Muscle of back (tissue), 13 donors: ENCODE results near the gene HBP1. TPM values are rescaled to one million over a fixed set of nuclear protein-coding genes. Genes with fewer than 3 reads are reported as not detected.
"Not testable (repeated sequence)": the region's sequence is repeated elsewhere in the genome, so short reads cannot be mapped to it uniquely, and the experiment has no call there.

Source experiments
- DNase-seq, 3 donors: peaks; one replicate each; pipeline versions ENCODE4 v3.0.0 to v3.0.0-alpha.2; 2013
- long read RNA-seq, 9 donors: transcript quantifications; one replicate each; lab custom pipeline, GENCODE V29; 2026
- polyA plus RNA-seq, 10 donors: library from polyadenylated mRNA; unstranded; fragments of 120-200 nt; gene quantifications; one replicate each; pipeline ENCODE4 v1.2.1, GENCODE V29; 2013; ENCODE audit not compliant: insufficient read length in 10 of 10

Gene HBP1, protein sequence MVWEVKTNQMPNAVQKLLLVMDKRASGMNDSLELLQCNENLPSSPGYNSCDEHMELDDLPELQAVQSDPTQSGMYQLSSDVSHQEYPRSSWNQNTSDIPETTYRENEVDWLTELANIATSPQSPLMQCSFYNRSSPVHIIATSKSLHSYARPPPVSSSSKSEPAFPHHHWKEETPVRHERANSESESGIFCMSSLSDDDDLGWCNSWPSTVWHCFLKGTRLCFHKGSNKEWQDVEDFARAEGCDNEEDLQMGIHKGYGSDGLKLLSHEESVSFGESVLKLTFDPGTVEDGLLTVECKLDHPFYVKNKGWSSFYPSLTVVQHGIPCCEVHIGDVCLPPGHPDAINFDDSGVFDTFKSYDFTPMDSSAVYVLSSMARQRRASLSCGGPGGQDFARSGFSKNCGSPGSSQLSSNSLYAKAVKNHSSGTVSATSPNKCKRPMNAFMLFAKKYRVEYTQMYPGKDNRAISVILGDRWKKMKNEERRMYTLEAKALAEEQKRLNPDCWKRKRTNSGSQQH
- polyA plus RNA-seq = 10 to 100 TPM; 47.2 to 70.5 (median 61.4) TPM
- long read RNA-seq, donor 1, transcript HBP1-208 (11 exons, 2,704 nt) = major isoform, 5 of 9 reads
- long read RNA-seq, donor 1, partial matches to known transcripts = 0 of 9 reads
- long read RNA-seq, donor 1, other reads (novel, unspliced or antisense) = 0 of 9 reads
- long read RNA-seq, donor 2, partial matches to known transcripts = 0 of 5 reads
- long read RNA-seq, donor 2, other reads (novel, unspliced or antisense) = 0 of 5 reads
- long read RNA-seq, donor 3 = 0 reads
- long read RNA-seq, donor 4, partial matches to known transcripts = 0 of 6 reads
- long read RNA-seq, donor 4, other reads (novel, unspliced or antisense) = 0 of 6 reads
- long read RNA-seq, donor 5, partial matches to known transcripts = 0 of 6 reads
- long read RNA-seq, donor 5, other reads (novel, unspliced or antisense) = 0 of 6 reads
- long read RNA-seq, donor 6, partial matches to known transcripts = 0 of 9 reads
- long read RNA-seq, donor 6, other reads (novel, unspliced or antisense) = 0 of 9 reads
- long read RNA-seq, donor 7, transcript HBP1-208 (11 exons, 2,704 nt) = major isoform, 9 of 23 reads
- long read RNA-seq, donor 7, partial matches to known transcripts = 7 of 23 reads
- long read RNA-seq, donor 7, other reads (novel, unspliced or antisense) = 5 of 23 reads
- long read RNA-seq, donor 8, partial matches to known transcripts = 0 of 4 reads
- long read RNA-seq, donor 8, other reads (novel, unspliced or antisense) = 0 of 4 reads
- long read RNA-seq, donor 9 = 0 reads

DNA sequence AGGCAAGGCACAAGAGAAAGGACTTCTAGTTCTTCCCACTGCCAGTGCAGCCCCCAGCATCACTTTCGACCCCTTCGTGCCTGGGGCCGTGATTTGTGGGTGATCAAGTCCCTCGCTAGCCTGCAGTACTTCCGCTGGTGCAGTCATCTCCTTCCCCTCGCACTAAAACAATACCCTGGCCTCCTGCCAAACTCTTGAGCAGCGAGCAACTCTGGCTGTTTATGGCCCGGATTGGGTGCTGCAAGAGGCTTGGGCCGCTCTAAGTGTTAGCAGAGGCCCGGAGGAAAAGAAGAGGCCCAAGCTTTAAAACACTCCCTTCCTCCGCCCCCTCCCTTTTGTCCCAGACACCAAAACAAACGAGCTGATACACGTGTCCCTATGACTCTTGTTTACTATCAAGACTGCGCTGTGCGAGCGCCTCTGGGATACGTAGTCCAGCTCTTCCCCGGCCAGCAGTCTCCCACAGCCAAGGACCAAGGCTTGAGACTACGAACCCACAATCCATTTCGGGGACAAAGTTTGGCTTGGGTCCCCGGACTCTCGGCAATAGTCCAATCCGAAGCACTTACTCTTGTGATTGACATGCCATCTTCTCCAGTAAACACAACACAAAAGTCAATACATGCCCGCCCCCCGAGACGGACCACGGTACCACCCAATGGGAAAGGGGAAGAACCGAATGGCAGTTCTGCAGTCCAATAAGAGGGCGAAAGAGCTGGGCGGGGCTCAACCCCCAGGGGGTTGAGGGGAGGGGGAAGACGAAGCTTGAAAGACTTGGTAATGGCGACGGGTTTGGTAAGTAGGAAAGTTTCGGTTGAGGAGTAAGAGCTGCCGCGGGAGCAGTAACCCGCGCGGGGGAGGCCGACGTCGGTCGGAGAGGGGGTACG lies at the start of gene HBP1:
Gene HBP1 (plus strand): TSS at position 771 of the 887 bp plus-strand sequence. CDS start 10,891 bp downstream, outside the sequence.
- DNase-seq = peak; percentile 100

DNA sequence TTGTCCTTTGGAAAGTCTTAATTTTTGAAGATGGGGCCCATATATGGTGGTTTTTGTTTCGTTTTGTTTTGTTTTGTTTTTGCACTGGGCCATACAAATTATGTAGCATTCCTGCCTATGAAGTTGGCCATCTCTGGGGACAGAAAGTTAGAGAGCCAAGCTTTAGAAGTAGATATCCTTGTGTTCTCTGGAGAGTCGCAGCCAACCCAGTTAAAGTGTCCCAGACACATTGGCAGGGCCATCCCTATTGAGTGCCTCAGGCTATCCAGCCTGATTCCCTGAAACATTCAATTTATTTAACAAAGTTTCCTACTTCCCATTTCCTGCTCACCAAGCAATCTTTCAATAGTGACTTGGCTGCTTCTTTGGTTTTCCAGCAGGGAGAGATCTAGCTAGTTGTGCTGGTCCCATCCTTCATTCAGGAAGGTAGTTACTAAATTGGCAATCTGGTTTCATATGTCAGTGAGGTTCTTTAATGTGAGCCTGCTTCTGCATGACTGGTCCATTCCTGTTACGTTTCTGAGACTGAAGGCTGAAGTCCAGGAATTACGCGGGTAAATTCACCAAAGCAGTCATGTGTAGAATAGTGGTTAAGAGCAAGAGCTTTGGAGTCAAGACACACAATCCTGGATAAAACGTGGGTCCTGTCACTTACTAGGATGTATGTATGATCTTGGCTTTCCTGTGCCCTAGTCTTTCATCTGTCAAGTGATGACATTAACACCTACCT lies 49.3 kb upstream of the HBP1 start:
- no peak for DNase-seq

DNA sequence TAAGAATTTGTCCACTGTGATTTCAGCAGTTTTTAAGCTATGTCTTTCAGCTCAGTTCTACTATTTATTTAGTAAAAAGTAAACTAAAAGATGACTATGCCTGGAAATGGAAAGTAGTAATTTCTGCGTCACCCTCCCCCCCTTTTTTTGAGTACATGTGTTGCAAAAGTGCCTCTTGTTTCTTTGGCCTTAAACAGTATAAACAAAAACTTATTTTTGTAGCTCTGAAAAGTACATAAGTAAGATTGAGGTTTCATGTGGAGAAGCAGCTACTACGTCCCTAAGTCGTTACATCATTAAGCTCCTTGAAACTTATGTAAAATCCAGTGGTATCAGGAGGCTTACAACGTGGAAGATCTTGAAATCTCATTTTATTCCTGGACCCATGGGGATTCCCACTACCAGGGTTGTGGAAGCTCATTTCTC lies 46.3 kb upstream of the HBP1 start:
- no peak for DNase-seq

DNA sequence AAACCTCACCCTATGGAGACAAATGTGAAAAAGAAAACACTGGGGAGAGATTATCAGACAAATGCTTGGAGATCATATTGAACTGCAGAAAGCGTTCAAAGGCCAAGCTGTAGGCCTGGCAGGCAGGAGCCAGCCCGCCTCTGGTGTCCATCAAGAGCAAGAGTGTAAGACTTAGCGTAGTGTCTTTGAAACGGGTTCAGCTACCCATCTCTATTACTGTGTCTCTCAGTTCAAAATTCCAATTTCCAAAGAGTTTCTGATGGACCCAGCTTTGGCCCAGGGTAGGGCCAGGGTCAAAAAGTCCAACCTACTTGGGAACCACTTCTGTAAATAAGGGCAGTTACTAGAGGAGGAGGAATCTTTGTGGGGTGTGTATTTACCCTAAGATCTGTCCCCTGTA lies 45.4 kb upstream of the HBP1 start:
- DNase-seq = no peak

DNA sequence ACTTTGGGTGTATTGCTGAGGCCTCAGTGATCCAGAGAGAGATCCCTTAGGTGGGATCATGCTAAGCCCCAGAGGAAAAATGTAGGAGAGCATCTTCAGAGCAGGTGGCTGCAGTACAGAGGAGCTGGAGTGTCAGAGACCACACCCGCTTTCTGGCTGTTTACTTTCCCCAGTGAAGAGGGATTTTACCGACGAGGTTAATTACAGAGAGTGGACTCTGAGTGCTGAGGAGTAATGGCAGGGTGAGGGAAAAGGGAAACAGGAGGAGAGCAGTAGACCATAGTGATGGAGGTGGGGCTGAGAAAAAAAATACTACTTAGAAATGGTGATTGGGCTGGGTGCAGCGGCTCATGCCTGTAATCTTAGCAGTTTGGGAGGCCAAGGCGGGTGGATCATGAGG lies 43.3 kb upstream of the HBP1 start:
- no peak for DNase-seq

DNA sequence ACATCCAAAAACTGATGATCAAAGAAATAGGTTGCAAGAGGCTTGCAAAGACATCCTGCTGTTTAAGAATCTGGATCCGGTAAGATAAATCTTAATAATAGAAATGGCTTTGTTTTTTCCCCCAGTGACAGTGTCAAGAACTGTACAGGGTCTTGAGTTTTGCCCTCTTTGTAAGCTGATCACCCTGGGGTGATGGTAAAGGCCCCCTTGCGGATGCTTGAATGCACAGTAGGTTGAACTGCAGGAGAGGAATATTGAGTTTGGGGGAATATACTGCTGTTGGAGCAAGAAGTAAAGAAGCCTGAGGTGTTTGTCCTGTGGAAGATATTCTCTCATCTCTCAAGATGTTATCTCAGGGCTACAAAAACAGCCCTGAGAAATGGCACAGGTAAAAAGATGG lies 40.6 kb upstream of the HBP1 start:
- DNase-seq = no peak

DNA sequence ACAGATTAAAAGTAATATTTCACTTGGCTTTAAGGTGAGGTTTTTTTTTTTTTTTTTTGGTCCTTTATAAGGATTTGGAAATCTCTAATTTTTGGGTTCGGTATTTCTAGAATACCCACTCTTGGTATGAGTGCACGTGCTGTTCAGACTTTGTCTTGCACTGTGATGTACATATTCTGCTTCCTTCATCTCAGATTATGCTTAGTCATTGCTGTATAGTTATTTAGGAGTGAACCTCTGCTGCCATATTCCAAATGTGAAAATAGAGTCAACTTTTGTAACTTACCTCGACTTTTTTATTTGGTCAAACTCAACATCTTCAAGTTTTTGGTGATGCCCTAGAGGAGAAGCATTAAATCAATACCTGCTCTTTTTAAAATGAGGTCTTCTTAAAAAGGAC lies 40.1 kb upstream of the HBP1 start:
- no peak for DNase-seq

DNA sequence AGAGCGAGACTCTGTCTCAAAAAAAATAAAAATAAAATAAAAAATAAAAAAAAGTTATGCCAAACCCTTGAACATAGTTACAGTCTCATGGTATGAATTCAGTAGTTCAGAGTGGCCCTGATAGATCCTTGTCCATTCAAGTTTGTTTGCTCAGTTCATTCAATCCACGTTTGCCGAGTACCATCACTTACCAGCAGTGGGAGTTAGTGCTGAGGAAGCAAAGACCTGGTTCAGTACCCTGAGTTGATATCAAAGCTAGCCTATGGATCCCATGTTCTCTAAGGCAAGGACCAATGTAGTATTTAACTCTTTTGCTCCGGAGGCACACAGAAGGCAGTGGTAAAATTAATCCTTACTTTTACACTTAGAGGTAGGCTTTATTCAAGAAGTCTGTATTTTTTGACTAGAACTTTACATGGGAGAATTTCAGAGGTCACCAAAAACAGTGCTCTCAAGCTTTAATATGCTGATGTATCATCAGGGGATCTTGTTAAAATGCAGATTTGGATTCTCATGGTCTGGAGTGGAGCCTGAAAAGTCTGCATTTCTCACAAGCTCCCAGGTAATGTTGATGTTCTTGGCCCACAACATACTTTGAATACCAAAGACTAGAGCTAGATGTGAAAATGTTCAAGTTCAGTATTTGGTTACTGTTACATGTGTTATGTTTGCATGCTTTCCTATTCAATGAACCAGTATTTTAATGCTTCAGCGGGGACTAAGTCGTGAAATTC lies 38.1 kb upstream of the HBP1 start:
- DNase-seq = no peak

DNA sequence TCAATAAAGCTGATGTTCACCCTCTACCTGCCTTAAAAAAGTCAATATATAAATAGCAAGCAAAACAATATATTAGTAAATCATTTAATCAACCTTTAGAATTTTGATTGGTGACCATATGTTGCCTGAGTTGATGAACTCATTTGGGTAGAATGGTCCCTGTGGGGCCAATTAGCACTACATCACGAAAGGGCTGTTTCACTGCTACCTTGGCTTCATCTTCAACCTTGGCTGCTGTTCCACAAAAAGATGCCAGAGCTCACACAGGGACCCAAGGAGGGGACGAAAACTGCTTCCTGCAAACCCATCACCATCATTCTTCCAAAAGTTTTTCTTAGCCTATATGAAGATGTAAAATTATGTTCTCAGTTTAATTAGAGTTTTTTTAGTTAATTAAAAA lies 35.4 kb upstream of the HBP1 start:
- DNase-seq = no peak

DNA sequence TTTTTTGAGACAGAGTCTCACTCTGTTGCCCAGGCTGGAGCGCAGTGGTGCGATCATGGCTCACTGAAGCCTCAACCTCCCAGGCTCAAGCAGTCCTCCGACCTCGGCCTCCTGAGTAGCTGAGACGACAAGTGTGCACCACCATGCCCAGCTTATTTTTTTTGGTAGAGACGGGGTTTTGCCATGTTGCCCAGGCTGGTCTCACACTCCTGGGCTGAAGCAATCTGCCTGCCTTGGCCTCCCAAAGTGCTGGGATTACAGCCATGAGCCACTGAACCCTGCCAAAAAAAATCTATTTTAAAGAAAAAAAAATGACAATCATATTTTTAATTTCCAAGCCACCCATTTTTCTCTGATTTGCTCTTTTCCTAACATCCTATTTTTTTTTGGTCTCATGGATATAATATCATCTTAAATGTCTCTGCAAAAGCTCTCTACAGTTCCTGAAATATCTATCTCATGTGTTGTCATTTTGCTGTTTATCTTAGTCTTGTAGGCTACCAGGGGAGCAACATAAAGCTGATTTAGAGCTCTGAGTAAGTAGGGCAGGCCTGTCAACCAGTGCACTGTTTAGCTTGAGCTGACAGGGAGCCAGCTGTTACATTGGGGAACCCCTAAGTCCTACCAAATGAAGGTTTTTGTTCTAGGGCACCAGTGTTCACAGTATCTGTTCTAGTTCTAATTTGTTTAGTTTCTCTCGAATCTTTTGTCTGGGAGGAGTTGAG lies 29.9 kb upstream of the HBP1 start:
- no peak for DNase-seq

DNA sequence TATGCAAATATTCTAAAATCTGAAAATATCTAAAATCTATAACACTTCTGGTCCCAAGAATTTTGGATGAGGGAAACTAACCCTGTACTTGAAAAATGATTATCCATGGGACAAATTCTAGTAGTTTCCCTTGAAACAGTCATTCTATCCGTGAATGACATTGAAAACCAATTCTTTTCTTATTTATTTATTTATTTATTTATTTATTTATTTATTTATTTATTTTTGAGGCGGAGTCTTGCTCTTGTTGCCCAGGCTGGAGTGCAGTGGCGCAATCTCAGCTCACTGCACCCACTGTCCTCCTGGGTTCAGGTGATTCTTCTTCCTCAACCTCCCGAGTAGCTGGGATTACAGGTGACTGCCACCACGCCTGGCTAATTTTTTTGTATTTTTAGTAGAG lies 24.9 kb upstream of the HBP1 start:
- DNase-seq = not testable (repeated sequence)

DNA sequence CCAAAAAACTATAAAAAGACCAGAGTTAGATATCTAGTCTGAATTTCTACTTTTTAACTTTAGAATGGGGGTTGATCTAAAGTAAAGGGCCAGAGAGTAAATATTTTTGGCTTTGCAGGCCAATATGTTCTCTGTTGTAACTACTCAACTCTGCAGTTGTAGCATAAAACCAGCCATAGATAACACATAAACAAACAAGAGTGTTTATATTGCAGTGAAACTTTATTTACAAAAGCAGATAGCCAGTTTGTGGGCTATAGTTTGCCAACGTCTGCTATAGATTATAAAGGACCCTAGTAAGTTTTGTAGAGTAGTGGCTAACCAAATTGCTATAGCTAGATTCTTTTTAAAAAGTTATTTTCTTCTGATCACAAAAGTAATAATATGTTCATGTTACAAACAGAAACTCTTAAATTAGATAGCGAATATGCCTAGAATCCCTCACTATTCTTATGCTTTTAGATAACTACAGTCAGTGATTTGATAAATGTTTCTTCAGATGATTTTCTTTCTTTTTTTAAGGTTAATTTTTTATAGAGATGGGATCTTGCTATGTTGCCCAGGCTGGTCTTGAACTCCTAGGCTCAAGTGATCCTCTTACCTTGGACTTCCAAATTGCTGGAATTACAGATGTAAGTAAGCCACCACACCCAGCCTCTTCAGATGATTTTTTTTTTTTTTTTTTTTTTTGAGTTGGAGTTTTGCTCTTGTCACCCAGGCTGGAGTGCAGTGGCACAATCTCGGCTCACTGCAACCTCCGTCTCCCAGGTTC lies 23.6 kb upstream of the HBP1 start:
- no peak for DNase-seq

DNA sequence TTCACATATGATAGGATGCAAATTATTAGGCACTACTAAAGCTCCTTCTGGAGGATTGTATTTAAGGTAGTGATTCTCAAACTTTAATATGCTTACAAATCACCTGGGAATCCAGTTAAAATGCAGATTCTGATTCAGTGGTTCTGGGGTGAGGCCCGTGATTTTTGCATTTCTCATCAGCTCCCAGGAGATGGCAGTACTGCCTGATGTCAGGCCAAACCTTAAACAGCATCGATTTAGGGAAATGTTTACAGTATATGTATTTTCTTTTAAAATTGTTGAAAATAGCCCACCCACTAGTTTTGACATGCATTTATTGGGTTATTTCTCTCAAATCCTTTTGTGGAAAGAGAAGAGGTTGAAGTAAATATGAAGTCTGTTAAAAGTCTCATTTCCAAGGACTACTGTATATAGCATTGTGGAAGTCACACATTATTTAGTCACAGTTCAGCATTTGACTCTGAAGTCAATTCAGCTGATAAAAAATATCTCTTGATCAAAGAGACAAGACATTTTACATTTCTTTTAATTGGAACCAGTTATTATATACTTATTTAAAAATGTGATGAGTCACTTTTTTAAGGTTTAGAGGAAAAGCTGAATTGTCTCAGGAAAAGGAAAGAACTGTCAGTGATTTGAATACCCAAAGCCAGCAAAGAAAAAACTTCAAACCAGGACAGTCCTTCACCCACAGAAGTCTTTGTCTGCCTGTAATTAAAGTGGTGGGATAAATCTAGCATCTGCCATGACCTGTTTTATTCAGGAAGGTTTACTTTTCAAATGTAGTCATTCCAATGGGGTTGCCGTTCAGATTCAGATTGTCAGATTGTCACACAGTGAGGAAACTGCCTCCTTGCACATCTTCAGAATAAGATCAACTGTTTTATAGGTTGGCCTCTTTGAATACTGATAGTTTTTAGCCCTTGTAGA lies 21.1 kb upstream of the HBP1 start:
- peak in 2 of 3 donors; percentile 36 to 65 for DNase-seq

DNA sequence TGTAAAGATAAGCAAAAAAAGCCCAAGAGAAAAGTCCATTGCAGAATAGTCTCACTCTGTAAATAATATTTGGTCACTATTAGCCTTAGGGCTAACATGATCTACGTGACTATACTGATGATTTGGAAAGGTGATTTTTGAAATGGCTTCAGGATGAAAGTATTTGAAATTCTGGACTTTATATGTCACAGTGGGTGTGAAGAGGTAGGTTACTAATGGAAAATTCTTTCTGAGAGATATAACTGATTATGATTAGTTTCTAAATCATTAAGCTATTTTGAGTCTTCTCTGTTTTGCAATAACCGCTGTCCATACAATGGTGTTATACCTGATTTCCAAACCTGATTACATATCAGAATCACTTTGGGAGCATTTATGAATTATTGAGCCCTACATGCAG lies 20.1 kb upstream of the HBP1 start:
- DNase-seq = no peak

DNA sequence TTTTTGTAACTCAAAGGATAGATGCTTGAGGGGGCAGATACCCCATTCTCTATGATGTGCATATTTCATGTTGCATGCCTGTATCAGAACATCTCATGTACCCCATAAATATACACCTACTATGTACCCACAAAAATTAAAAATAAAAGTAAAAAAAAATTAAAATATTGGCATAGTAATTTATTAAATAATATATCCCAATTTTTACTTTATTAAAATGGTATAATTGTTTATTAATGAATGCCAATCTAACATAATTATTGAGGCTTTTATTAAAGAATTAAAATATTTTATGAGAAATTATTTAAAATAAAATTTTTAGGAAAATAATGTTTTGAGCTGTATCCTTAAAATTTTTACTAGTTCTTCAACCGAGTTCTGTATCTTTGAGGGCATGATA lies 18.9 kb upstream of the HBP1 start:
- no peak for DNase-seq

DNA sequence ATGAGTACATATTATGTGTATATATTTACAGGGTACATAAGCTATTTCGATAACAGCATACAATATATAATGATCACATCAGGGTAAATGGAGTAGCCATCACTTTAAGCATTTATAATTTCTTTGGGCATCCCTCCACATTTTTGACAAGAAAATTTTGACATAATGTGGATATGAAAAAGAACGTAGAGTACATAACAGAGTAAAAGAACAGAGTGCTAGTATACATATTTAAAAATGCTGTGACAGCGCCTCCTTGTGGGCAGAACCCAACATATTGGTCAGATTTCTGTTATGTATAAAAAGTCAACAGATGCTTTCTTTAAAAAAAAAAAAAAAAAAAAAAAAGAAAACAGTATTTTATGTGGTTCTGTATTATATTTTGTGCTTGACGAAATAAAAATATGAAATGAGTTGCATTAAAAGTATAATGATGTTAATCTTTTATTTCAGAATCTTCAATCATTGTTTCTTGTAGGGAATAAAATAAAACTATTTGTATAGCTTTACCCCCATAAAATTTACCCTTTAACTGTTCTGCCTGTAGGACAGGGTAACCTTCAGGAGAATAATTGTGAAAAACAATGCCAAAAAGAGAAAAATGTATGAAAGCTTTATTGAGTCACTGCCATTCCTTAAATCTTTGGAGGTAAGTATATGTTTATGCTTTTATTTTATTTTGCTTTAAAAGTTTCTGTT lies 18.3 kb upstream of the HBP1 start:
- DNase-seq = peak; percentile 59 to 86 (median 82)
